SK-N-SH treated with all-trans-retinoic acid at 6 μM for 48 hours (cell line): ENCODE data around the gene ACKR3.

Experiments
- CSDC2 ChIP-seq: fragments of 250-450 bp; sonication (Bioruptor Pico); IDR thresholded peaks from 2 replicates; pipeline ENCODE4 v1.5.0; 2020; ENCODE audit warnings: mild to moderate bottlenecking, moderate library complexity
- CSRNP3 ChIP-seq: fragments of 250-450 bp; sonication (Bioruptor Pico); IDR thresholded peaks from 2 replicates; pipeline ENCODE4 v1.5.1; 2021; ENCODE audit warnings: mild to moderate bottlenecking, moderate library complexity
- GLIS3 ChIP-seq: fragments of 250-450 bp; sonication (Bioruptor Pico); IDR thresholded peaks from 2 replicates; pipeline ENCODE4 v1.5.0; 2020; ENCODE audit warnings: mild to moderate bottlenecking, moderate library complexity
- OSR1 ChIP-seq: fragments of 250-450 bp; sonication (Bioruptor Pico); IDR thresholded peaks from 2 replicates; pipeline ENCODE4 v1.8.0; 2022; ENCODE audit warnings: moderate library complexity, mild to moderate bottlenecking, inconsistent platforms
- PATZ1 ChIP-seq: fragments of 250-450 bp; sonication (Bioruptor Pico); IDR thresholded peaks from 2 replicates; pipeline ENCODE4 v1.8.0; 2020; ENCODE audit warnings: mild to moderate bottlenecking, moderate library complexity, borderline replicate concordance
- RARB ChIP-seq: fragments of 250-450 bp; sonication (Bioruptor Pico); IDR thresholded peaks from 2 replicates; pipeline ENCODE4 v1.8.0; 2021; ENCODE audit warnings: mild to moderate bottlenecking, moderate library complexity
- SNAI2 ChIP-seq: fragments of 250-450 bp; sonication (Bioruptor Pico); IDR thresholded peaks from 2 replicates; pipeline ENCODE4 v1.5.0; 2020; ENCODE audit warnings: mild to moderate bottlenecking, moderate library complexity
- TOX ChIP-seq: fragments of 250-450 bp; sonication (Bioruptor Pico); IDR thresholded peaks from 2 replicates; pipeline ENCODE4 v1.8.0; 2021; ENCODE audit warnings: mild to moderate bottlenecking, moderate library complexity, borderline replicate concordance
- TSHZ2 ChIP-seq: fragments of 250-450 bp; sonication (Bioruptor Pico); IDR thresholded peaks from 2 replicates; pipeline ENCODE4 v1.5.0; 2020; ENCODE audit warnings: mild to moderate bottlenecking, moderate library complexity
- ZFP30 ChIP-seq: fragments of 450-650 bp; formaldehyde crosslinking; IDR thresholded peaks from 2 replicates; pipeline ENCODE4 v1.5.0; 2022; ENCODE audit warnings: mild to moderate bottlenecking, moderate library complexity

- TF ChIP-seq TSHZ2 (CRISPR knock-in tag): no peak
- TF ChIP-seq GLIS3: no peak
- TF ChIP-seq PATZ1 (CRISPR knock-in tag): no peak
- TF ChIP-seq SNAI2 (CRISPR knock-in tag): no peak
- no peak for TF ChIP-seq CSRNP3 (CRISPR knock-in tag)
- TF ChIP-seq CSDC2 (CRISPR knock-in tag): no peak
- TF ChIP-seq RARB (CRISPR knock-in tag): no peak
- TF ChIP-seq TOX (CRISPR knock-in tag): no peak
- no peak for TF ChIP-seq OSR1 (CRISPR knock-in tag)
- TF ChIP-seq ZFP30 (CRISPR knock-in tag): no peak
These were observed 57.6 kb downstream of the ACKR3 start for GRCh38 chr2:236627193-236627592.
